Suprapubic skin (tissue), 4 donors: Measurements from ENCODE around the gene DAB1. TPM values are rescaled to one million over a fixed set of nuclear protein-coding genes. Genes with fewer than 3 reads are reported as not detected.

Experiments used
- DNase-seq, 2 donors: peaks; one replicate each; pipeline ENCODE4 v3.0.0-alpha.2; 2019; ENCODE audit warnings: low spot score in 2 of 2
- H3K27ac ChIP-seq: fragments of 200-600 bp; sonication (generic); one replicate; pipeline ENCODE4 v1.5.1; 2019
- H3K27me3 ChIP-seq: fragments of 200-600 bp; sonication (generic); one replicate; pipeline ENCODE4 v1.5.1; 2019
- H3K36me3 ChIP-seq: fragments of 200-600 bp; sonication (generic); one replicate; pipeline ENCODE4 v1.5.1; 2019
- H3K4me1 ChIP-seq: fragments of 200-600 bp; sonication (generic); one replicate; pipeline ENCODE4 v1.5.1; 2019
- H3K4me3 ChIP-seq: fragments of 200-600 bp; sonication (generic); one replicate; pipeline ENCODE4 v1.5.1; 2019; ENCODE audit warnings: mild to moderate bottlenecking
- H3K9me3 ChIP-seq: fragments of 200-600 bp; sonication (generic); one replicate; pipeline ENCODE4 v1.5.1; 2019
- EP300 ChIP-seq: sonication (generic); formaldehyde crosslinking; IDR thresholded peaks from one replicate; pipeline ENCODE4 v1.6.1; 2017; ENCODE audit warnings: antibody characterized with exemption
- POLR2A ChIP-seq, 2 donors: fragments of 450-650 bp; IDR thresholded peaks; one replicate each; pipeline ENCODE4 v1.6.1; 2017; ENCODE audit warnings: antibody characterized with exemption in 2 of 2, mild to moderate bottlenecking in 2 of 2, moderate library complexity in 2 of 2
- POLR2AphosphoS5 ChIP-seq, 3 donors: sonication (generic); formaldehyde crosslinking; IDR thresholded peaks; one replicate each; pipeline ENCODE4 v1.6.1; 2017; ENCODE audit warnings: antibody characterized with exemption in 3 of 3
- WGBS: methylation state at CpG from one replicate; pipeline ENCODE4 v1.1.5; 2018; 5-methylcytosine and 5-hydroxymethylcytosine counted together
- total RNA-seq, 4 donors: library from RNA; depleted of rRNA; stranded (reverse); fragments of >200 nt; gene quantifications; one replicate each; pipeline ENCODE4 v1.1.0, GENCODE V29; 2016
- TF ChIP-seq, protein P1 (sequence below), 2 donors: fragments of 200-600 bp in 1 of 2; fragments of 450-650 bp in 1 of 2; sonication (generic) in 1 of 2; IDR thresholded peaks; one replicate each; pipeline ENCODE4 v1.5.1; 2016 to 2019; ENCODE audit warnings: antibody characterized with exemption in 2 of 2, mild to moderate bottlenecking in 1 of 2, moderate library complexity in 1 of 2

The DAB1 gene
- total RNA-seq, 4 donors from 2014 or later, result 0.17 to 1.0 (median 0.30) TPM

- no peak overlapping the region for H3K27ac ChIP-seq
- WGBS, result 92% methylated on average over 4 of the region's 4 CpGs
- TF ChIP-seq, protein P1, sequence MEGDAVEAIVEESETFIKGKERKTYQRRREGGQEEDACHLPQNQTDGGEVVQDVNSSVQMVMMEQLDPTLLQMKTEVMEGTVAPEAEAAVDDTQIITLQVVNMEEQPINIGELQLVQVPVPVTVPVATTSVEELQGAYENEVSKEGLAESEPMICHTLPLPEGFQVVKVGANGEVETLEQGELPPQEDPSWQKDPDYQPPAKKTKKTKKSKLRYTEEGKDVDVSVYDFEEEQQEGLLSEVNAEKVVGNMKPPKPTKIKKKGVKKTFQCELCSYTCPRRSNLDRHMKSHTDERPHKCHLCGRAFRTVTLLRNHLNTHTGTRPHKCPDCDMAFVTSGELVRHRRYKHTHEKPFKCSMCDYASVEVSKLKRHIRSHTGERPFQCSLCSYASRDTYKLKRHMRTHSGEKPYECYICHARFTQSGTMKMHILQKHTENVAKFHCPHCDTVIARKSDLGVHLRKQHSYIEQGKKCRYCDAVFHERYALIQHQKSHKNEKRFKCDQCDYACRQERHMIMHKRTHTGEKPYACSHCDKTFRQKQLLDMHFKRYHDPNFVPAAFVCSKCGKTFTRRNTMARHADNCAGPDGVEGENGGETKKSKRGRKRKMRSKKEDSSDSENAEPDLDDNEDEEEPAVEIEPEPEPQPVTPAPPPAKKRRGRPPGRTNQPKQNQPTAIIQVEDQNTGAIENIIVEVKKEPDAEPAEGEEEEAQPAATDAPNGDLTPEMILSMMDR (IDR thresholded peaks at IDR 0.05), result no peak
- TF ChIP-seq POLR2AphosphoS5 (IDR thresholded peaks at IDR 0.05) (no peak), POLR2A (IDR thresholded peaks at IDR 0.05) (no peak), EP300 (no peak)
- H3K9me3 ChIP-seq, result no peaks in the 10 kb centered on the region
- H3K27me3 ChIP-seq, result peaks cover 1% of the 10 kb centered on the region
- DNase-seq, result no peak
- no peaks in the 10 kb centered on the region for H3K4me1 ChIP-seq
- H3K4me3 ChIP-seq, result no peak overlapping the region
- no peaks in the 10 kb centered on the region for H3K36me3 ChIP-seq
These were observed 413.3 kb downstream of the DAB1 start for GRCh38 chr1:57010511-57010910.

- WGBS, result 57% methylated on average over 2 of the region's 2 CpGs
- DNase-seq, result no peak
These were observed 415.9 kb downstream of the DAB1 start for GRCh38 chr1:57007948-57008347.

GRCh38 chr1:57007472-57007871 lies 416.4 kb downstream of the DAB1 start:
- H3K9me3 ChIP-seq, result no peaks in the 10 kb centered on the region
- no peaks in the 10 kb centered on the region for H3K27me3 ChIP-seq
- WGBS, result 71% methylated on average over 2 of the region's 2 CpGs
- H3K36me3 ChIP-seq, result no peaks in the 10 kb centered on the region
- no peak for DNase-seq
- H3K4me1 ChIP-seq, result no peaks in the 10 kb centered on the region
- no peak overlapping the region for H3K4me3 ChIP-seq
- no peak overlapping the region for H3K27ac ChIP-seq
- TF ChIP-seq, protein P1 (IDR thresholded peaks at IDR 0.05), result no peak
- TF ChIP-seq EP300 (no peak), POLR2A (IDR thresholded peaks at IDR 0.05) (no peak), POLR2AphosphoS5 (IDR thresholded peaks at IDR 0.05) (no peak)

More at GRCh38 chr1:57007948-57008347, 415.9 kb downstream of the DAB1 start:
- no peak for TF ChIP-seq POLR2A (IDR thresholded peaks at IDR 0.05)
- TF ChIP-seq, protein P1 (IDR thresholded peaks at IDR 0.05), result no peak
- no peak for TF ChIP-seq POLR2AphosphoS5 (IDR thresholded peaks at IDR 0.05)
- no peak for TF ChIP-seq EP300
- Histone ChIP-seq H3K9me3 (no peaks in the 10 kb centered on the region), H3K36me3 (no peaks in the 10 kb centered on the region), H3K4me1 (no peaks in the 10 kb centered on the region), H3K27ac (no peak overlapping the region), H3K4me3 (no peak overlapping the region), H3K27me3 (no peaks in the 10 kb centered on the region)

DNA sequence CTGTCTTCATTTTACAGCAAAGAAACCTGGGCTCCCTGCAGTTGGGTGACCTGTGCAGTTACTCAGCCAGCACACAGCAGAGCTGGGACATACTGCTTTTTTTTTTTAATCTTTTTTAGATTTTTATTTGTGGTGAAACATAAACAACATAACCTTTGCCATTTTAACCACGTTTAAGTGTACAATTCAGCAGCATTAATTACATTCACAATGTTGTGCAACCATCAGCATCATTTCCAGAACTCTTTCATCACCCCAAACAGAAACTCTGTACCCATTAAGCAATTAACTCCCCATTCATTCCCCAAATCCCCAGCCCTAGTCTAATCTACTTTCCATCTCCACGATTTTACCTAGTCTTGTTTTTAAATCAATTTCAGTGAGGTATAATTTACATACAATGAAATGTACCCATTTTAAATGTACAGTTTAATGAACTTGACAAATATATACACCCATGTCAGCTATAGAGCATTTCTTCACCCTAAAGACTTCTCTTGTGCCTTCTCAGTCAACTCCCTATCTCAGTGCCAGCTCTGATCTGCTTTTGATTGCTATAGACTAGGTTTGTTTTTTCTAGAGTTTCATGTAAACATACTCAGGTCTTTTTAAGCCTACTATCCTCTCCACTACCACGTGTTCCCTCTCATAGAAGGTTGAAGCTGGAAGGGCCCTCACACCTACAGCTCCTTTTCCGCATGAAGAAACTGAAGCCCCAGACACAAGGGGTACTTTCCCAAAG lies 420.3 kb downstream of the DAB1 start:
- DNase-seq, result no peak
- H3K9me3 ChIP-seq, result no peaks in the 10 kb centered on the region
- no peak overlapping the region for H3K4me3 ChIP-seq
- no peaks in the 10 kb centered on the region for H3K27me3 ChIP-seq
- TF ChIP-seq EP300 (no peak), POLR2AphosphoS5 (IDR thresholded peaks at IDR 0.05) (no peak), POLR2A (IDR thresholded peaks at IDR 0.05) (no peak)
- TF ChIP-seq, protein P1 (IDR thresholded peaks at IDR 0.05), result no peak
- 60% methylated on average over 4 of the region's 4 CpGs for WGBS
- H3K4me1 ChIP-seq, result no peaks in the 10 kb centered on the region
- H3K27ac ChIP-seq, result no peak overlapping the region
- H3K36me3 ChIP-seq, result no peaks in the 10 kb centered on the region

DNA sequence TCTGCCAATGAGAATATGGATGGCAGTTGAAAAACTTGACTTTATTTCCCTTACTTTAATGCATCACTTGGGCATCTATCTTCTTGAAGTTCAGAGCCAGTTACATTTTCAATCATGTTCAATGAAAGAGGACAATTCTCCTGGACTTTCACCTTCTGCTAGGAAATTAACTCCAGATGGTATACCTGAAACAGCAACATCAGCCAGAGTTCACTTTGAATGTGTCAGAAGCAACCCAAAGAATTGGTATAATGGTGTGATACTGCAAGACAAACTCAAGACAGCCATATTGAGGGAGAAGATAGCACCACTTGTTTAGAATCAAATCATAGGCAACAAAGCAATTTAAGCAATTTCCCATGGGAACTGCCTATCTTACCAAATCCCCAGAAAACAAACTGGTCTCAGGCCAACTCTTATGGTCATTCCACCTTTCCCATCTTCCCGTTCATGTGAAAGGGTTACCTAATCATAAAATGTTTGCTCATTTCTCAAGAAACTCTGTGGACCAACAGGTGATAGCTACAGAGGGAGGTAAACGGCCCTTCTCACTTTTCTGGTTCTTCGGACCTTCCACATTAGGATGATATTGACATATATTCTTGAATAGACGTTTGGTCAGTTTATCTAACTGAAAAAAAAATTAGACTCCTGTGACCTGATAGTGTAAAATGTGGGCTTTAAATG lies 428.3 kb downstream of the DAB1 start:
- no peak for DNase-seq
- Histone ChIP-seq H3K9me3 (no peaks in the 10 kb centered on the region), H3K4me3 (no peak overlapping the region), H3K36me3 (no peaks in the 10 kb centered on the region), H3K27me3 (no peaks in the 10 kb centered on the region), H3K4me1 (no peaks in the 10 kb centered on the region), H3K27ac (no peak overlapping the region)
- WGBS, result 87% methylated on average over 4 of the region's 4 CpGs
- no peak for TF ChIP-seq POLR2AphosphoS5 (IDR thresholded peaks at IDR 0.05)
- TF ChIP-seq POLR2A (IDR thresholded peaks at IDR 0.05), result no peak
- TF ChIP-seq EP300, result no peak
- TF ChIP-seq, protein P1 (IDR thresholded peaks at IDR 0.05), result no peak
